RWPE2 (cell line): ENCODE data around the gene PIK3R6.

Experiments used
- ATAC-seq: fragments of 200-7000 bp; cut with Tn5 transposase; 3 replicates; pipeline ENCODE4 v1.9.1; 2021; ENCODE audit warnings: low read depth
- DNase-seq: peaks from one replicate; pipeline ENCODE4 v3.0.0-alpha.2; 2020; ENCODE audit warnings: low spot score
- H3K27ac ChIP-seq: fragments of 450-650 bp; 2 replicates; pipeline ENCODE4 v1.5.1; 2017; ENCODE audit warnings: mild to moderate bottlenecking; ENCODE audit not compliant: poor library complexity, severe bottlenecking
- H3K27me3 ChIP-seq: fragments of 250-450 bp; sonication (Bioruptor Pico); 2 replicates; pipeline ENCODE4 v1.5.1; 2021; ENCODE audit warnings: mild to moderate bottlenecking, moderate library complexity; ENCODE audit not compliant: insufficient read depth, poor library complexity, severe bottlenecking
- H3K36me3 ChIP-seq: fragments of 250-450 bp; sonication (Bioruptor Pico); 2 replicates; pipeline ENCODE4 v1.5.1; 2020; ENCODE audit warnings: low read depth, mild to moderate bottlenecking, moderate library complexity
- H3K4me1 ChIP-seq: fragments of 250-450 bp; sonication (Bioruptor Pico); 2 replicates; pipeline ENCODE4 v1.5.1; 2021; ENCODE audit warnings: mild to moderate bottlenecking, moderate library complexity; ENCODE audit not compliant: insufficient read depth, poor library complexity, severe bottlenecking
- H3K4me3 ChIP-seq: fragments of 250-450 bp; sonication (Bioruptor Pico); 2 replicates; pipeline ENCODE4 v1.5.1; 2021; ENCODE audit warnings: mild to moderate bottlenecking, moderate library complexity; ENCODE audit not compliant: severe bottlenecking
- H3K9me3 ChIP-seq: fragments of 250-450 bp; sonication (Bioruptor Pico); 2 replicates; pipeline ENCODE4 v1.5.1; 2021; ENCODE audit warnings: mild to moderate bottlenecking, moderate library complexity; ENCODE audit not compliant: severe bottlenecking
- CTCF ChIP-seq: fragments of 450-650 bp; IDR thresholded peaks from one replicate; pipeline ENCODE4 v1.5.1; 2017; ENCODE audit warnings: mild to moderate bottlenecking, moderate library complexity; ENCODE audit not compliant: poor library complexity, severe bottlenecking

The PIK3R6 gene

DNA sequence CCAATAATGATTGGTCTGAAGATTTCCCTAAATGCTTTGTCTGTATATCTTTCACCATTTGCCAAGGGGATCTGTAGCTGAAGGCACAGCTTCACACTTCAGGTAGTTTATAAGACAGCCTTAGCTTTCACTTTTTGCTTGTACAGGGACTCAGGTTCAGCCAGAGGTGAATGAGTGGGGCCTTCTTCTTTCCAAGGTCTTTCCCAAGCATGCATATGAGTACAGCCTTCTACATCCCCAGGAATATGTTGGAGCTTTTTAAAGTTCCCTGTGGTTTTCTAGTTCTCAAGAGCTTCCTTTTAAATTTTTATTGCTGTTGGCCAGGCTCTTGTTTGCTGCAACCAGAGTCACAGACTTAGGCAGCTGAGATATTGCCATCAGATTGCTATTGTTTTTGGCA lies 91.2 kb downstream of the PIK3R6 start:
- no peak for TF ChIP-seq CTCF

DNA sequence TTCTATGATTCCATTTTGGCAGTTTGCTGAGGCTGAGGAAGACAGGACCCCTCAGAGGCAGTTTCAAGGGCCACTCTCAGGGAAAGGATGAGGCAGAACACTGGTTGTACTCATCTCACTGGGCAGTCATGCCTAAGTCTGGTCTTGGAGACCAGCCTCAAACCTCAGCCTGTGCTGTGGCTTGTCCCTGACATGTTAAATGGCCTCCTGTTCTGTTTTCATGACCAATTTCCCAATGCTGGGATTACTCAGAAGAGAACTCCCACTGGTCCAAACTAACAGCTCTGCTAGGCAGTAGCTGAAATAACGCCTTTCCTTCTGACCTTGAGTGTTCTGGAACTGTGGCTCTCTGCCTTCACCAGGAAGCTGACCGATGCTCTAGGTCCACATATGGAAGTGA lies 100.7 kb downstream of the PIK3R6 start:
- H3K9me3 ChIP-seq: no peaks in the 10 kb centered on the region
- H3K4me3 ChIP-seq: no peak overlapping the region
- no peaks in the 10 kb centered on the region for H3K4me1 ChIP-seq
- H3K36me3 ChIP-seq: no peaks in the 10 kb centered on the region
- H3K27ac ChIP-seq: no peak overlapping the region
- DNase-seq (no peak), ATAC-seq (no peak)
- no peaks in the 10 kb centered on the region for H3K27me3 ChIP-seq
- TF ChIP-seq CTCF: no peak

More for the DNA sequence above, 91.2 kb downstream of the PIK3R6 start:
- DNase-seq (no peak), ATAC-seq (no peak)
- Histone ChIP-seq H3K4me3 (no peak overlapping the region), H3K9me3 (no peaks in the 10 kb centered on the region), H3K36me3 (no peaks in the 10 kb centered on the region), H3K27ac (no peak overlapping the region), H3K4me1 (peaks cover 7% of the 10 kb centered on the region), H3K27me3 (no peaks in the 10 kb centered on the region)

DNA sequence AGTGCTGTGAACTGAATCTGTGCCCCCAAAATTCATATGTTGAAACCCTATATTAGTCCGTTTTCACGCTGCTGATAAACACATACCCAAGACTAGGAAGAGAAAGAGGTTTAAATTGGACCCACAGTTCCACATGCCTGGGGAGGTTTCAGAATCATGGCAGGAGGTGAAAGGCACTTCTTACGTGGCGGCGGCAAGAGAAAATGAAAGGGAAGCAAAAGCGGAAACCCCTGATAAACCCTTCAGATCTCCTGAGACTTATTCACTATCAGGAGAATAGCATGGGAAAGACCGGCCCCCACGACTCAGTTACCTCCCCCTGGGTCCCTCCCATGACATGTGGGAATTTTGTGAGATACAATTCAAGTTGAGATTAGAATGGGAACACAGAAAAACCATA lies 105.5 kb downstream of the PIK3R6 start:
- TF ChIP-seq CTCF: no peak
- Histone ChIP-seq H3K27me3 (no peaks in the 10 kb centered on the region), H3K27ac (no peak overlapping the region), H3K36me3 (no peaks in the 10 kb centered on the region), H3K4me1 (no peaks in the 10 kb centered on the region), H3K9me3 (no peaks in the 10 kb centered on the region), H3K4me3 (no peak overlapping the region)
- DNase-seq: no peak
- ATAC-seq: no peak

GRCh38 chr17:8758137-8758596 lies 109.3 kb downstream of the PIK3R6 start, which contains the start of gene SPDYE4:
Gene SPDYE4 (minus strand): TSS chr17:8758546. CDS start chr17:8758382, 164 bp downstream.
- Histone ChIP-seq H3K4me1 (no peaks in the 10 kb centered on the region), H3K4me3 (no peak within 1 kb of the TSS), H3K27me3 (no peaks in the 10 kb centered on the region), H3K36me3 (no peaks in the 10 kb centered on the region), H3K9me3 (no peaks in the 10 kb centered on the region), H3K27ac (no peak within 1 kb of the TSS)
- ATAC-seq: no peak
- DNase-seq: no peak
- TF ChIP-seq CTCF: no peak

DNA sequence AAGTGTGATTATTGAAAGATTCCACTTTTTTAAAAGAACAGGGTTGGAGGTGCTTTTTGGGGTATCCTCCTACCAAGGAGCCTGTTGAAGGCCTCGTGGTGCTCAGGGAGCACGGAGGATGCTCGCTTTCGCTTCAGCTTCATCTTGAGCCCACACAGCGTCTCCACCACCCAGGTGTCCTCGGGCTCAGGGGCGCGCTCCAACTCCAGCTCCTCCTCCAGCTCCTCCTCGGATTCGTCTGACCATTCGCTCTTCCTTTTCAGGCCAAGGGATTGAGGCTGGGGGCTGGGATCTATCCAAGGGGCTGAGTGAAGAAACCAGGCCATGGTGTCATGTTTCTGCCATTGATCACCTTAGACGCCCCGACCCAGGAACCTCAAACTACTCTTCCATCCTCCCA lies 110.3 kb downstream of the PIK3R6 start:
- DNase-seq (no peak), ATAC-seq (no peak)
- H3K36me3 ChIP-seq: no peaks in the 10 kb centered on the region
- no peak overlapping the region for H3K27ac ChIP-seq
- no peaks in the 10 kb centered on the region for H3K9me3 ChIP-seq
- H3K4me3 ChIP-seq: no peak overlapping the region
- no peaks in the 10 kb centered on the region for H3K4me1 ChIP-seq
- no peaks in the 10 kb centered on the region for H3K27me3 ChIP-seq
- no peak for TF ChIP-seq CTCF
